GM23338 (cell line): Measurements from ENCODE around the gene GJC2. TPM values are rescaled to one million over a fixed set of nuclear protein-coding genes. Genes with fewer than 3 reads are reported as not detected.

Source experiments
- ATAC-seq: fragments of 200-7000 bp; cut with Tn5 transposase; 3 replicates; pipeline ENCODE4 v1.9.1; 2020
- DNase-seq: peaks from one replicate; pipeline ENCODE4 v3.0.0-alpha.2; 2015; ENCODE audit warnings: low spot score
- H2AFZ ChIP-seq: fragments of 200-600 bp; sonication (generic); 2 replicates; pipeline ENCODE4 v1.8.0; 2016; ENCODE audit warnings: antibody characterized with exemption, mild to moderate bottlenecking, moderate library complexity
- H3F3A ChIP-seq: fragments of 200-600 bp; sonication (generic); replicated peaks from 2 replicates; pipeline ENCODE4 v1.8.0; 2017; ENCODE audit warnings: antibody characterized with exemption, mixed run types, low read depth
- H3K27ac ChIP-seq: fragments of 200-600 bp; sonication (generic); 2 replicates; pipeline ENCODE4 v1.6.1; 2016; ENCODE audit warnings: low read depth
- H3K27me3 ChIP-seq: fragments of 200-600 bp; sonication (generic); 2 replicates; pipeline ENCODE4 v1.8.0; 2016; ENCODE audit warnings: mild to moderate bottlenecking, mixed run types, moderate library complexity; ENCODE audit not compliant: insufficient read depth
- H3K36me3 ChIP-seq: fragments of 200-600 bp; sonication (generic); 2 replicates; pipeline ENCODE4 v1.8.0; 2016; ENCODE audit warnings: mild to moderate bottlenecking; ENCODE audit not compliant: insufficient read depth
- H3K4me1 ChIP-seq: fragments of 200-600 bp; sonication (generic); 2 replicates; pipeline ENCODE4 v1.8.0; 2016; ENCODE audit warnings: mild to moderate bottlenecking, moderate library complexity; ENCODE audit not compliant: insufficient read depth
- H3K4me2 ChIP-seq: fragments of 200-600 bp; sonication (generic); 2 replicates; pipeline ENCODE4 v1.7.1; 2017; ENCODE audit warnings: mixed run types
- H3K4me3 ChIP-seq: fragments of 200-600 bp; sonication (generic); 2 replicates; pipeline ENCODE4 v1.6.1; 2016; ENCODE audit warnings: mixed run types
- H3K79me2 ChIP-seq: fragments of 200-600 bp; sonication (generic); replicated peaks from 2 replicates; pipeline ENCODE4 v1.8.0; 2017; ENCODE audit warnings: mild to moderate bottlenecking; ENCODE audit not compliant: insufficient read depth
- H3K9me2 ChIP-seq: fragments of 200-600 bp; sonication (generic); 2 replicates; pipeline ENCODE4 v1.8.0; 2017; ENCODE audit not compliant: insufficient read depth
- H4K20me1 ChIP-seq: fragments of 200-600 bp; sonication (generic); replicated peaks from 2 replicates; pipeline ENCODE4 v1.8.0; 2017; ENCODE audit warnings: mild to moderate bottlenecking; ENCODE audit not compliant: insufficient read depth
- H3K27ac Mint-ChIP-seq: 2 replicates; pipeline ENCODE4 v1.8.0; 2020; ENCODE audit warnings: inconsistent platforms, mild to moderate bottlenecking, moderate library complexity, mixed read lengths
- H3K27me3 Mint-ChIP-seq: 3 replicates; pipeline ENCODE4 v1.8.0; 2022; ENCODE audit warnings: low read depth, mild to moderate bottlenecking, moderate library complexity, mixed read lengths, inconsistent platforms; ENCODE audit not compliant: insufficient read depth, poor library complexity
- H3K36me3 Mint-ChIP-seq: 3 replicates; pipeline ENCODE4 v1.8.0; 2021; ENCODE audit warnings: low read depth, mild to moderate bottlenecking, inconsistent platforms, moderate library complexity, mixed read lengths
- H3K4me1 Mint-ChIP-seq: 3 replicates; pipeline ENCODE4 v1.8.0; 2020; ENCODE audit warnings: mild to moderate bottlenecking, inconsistent platforms, mixed read lengths
- H3K4me3 Mint-ChIP-seq: 3 replicates; pipeline ENCODE4 v1.8.0; 2021; ENCODE audit warnings: moderate library complexity, mild to moderate bottlenecking, inconsistent platforms, mixed read lengths
- H3K9me3 Mint-ChIP-seq: 3 replicates; pipeline ENCODE4 v1.8.0; 2020; ENCODE audit warnings: moderate library complexity, mild to moderate bottlenecking, inconsistent platforms, mixed read lengths
- CREB1 ChIP-seq: fragments of 250-450 bp; sonication (Bioruptor Pico); IDR thresholded peaks from 2 replicates; pipeline ENCODE4 v1.5.0; 2020; ENCODE audit warnings: low read depth, mild to moderate bottlenecking, moderate library complexity
- EZH2 ChIP-seq: fragments of 200-600 bp; sonication (generic); IDR thresholded peaks from one replicate; pipeline ENCODE4 v1.8.0; 2017; ENCODE audit warnings: antibody characterized with exemption, mild to moderate bottlenecking, low read depth; ENCODE audit not compliant: unreplicated experiment
- EZH2phosphoT487 ChIP-seq: fragments of 200-600 bp; sonication (generic); IDR thresholded peaks from one replicate; pipeline ENCODE4 v1.8.1; 2018; ENCODE audit warnings: antibody characterized with exemption; ENCODE audit not compliant: unreplicated experiment
- JUNB ChIP-seq: IDR thresholded peaks from one replicate; pipeline ENCODE4 v1.6.1; 2016; ENCODE audit warnings: antibody characterized with exemption; ENCODE audit not compliant: unreplicated experiment
- NANOG ChIP-seq: IDR thresholded peaks from 2 replicates; pipeline ENCODE4 v1.6.1; 2016; ENCODE audit warnings: antibody characterized with exemption, borderline replicate concordance
- POLR2AphosphoS5 ChIP-seq: IDR thresholded peaks from 2 replicates; pipeline ENCODE4 v1.6.1; 2016; ENCODE audit warnings: antibody characterized with exemption, low read depth
- STAT1 ChIP-seq: IDR thresholded peaks from one replicate; pipeline ENCODE4 v1.6.1; 2016; ENCODE audit warnings: antibody characterized with exemption; ENCODE audit not compliant: unreplicated experiment
- ZNF114 ChIP-seq: fragments of 250-450 bp; sonication (Bioruptor Pico); IDR thresholded peaks from 2 replicates; pipeline ENCODE4 v1.5.0; 2020; ENCODE audit warnings: mild to moderate bottlenecking, moderate library complexity
- ZNF331 ChIP-seq: fragments of 250-450 bp; sonication (Bioruptor Pico); IDR thresholded peaks from 2 replicates; pipeline ENCODE4 v1.5.0; 2020; ENCODE audit warnings: low read depth, mild to moderate bottlenecking, moderate library complexity
- polyA plus RNA-seq: library from polyadenylated mRNA; unstranded; fragments of >200 nt; fragmentation: Nextera tagmentation; extraction: Ambion mirVana; gene quantifications from 2 replicates; pipeline ENCODE4 v1.2.1, GENCODE V29; 2016
- total RNA-seq: library from RNA; depleted of rRNA; stranded (reverse); fragments of >200 nt; shearing (Covaris generic); gene quantifications from 2 replicates; pipeline ENCODE4 v1.2.3, GENCODE V29; 2014
- TF ChIP-seq, protein P1 (sequence below): fragments of 250-450 bp; sonication (Bioruptor Pico); IDR thresholded peaks from 2 replicates; pipeline ENCODE4 v1.5.0; 2020; ENCODE audit warnings: mild to moderate bottlenecking, moderate library complexity
- TF ChIP-seq, protein P2 (sequence below), 2 experiments: fragments of 200-600 bp in 1 of 2; sonication (generic) in 1 of 2; conservative IDR thresholded peaks; 2 replicates each; pipeline versions ENCODE4 v1.5.1 to v1.6.1; 2016 to 2017; ENCODE audit warnings: antibody characterized with exemption in 2 of 2, low read depth in 2 of 2, mild to moderate bottlenecking in 2 of 2, moderate library complexity in 1 of 2
- TF ChIP-seq, protein P3 (sequence below): IDR thresholded peaks from one replicate; pipeline ENCODE4 v1.6.1; 2018; ENCODE audit warnings: antibody characterized with exemption; ENCODE audit not compliant: unreplicated experiment
- TF ChIP-seq, protein P4 (sequence below): IDR thresholded peaks from 2 replicates; pipeline ENCODE4 v1.6.1; 2016; ENCODE audit warnings: antibody characterized with exemption

The GJC2 gene
- total and polyA plus RNA-seq, 2 experiments from 2014 or later = 0.15 to 1.2 TPM

DNA sequence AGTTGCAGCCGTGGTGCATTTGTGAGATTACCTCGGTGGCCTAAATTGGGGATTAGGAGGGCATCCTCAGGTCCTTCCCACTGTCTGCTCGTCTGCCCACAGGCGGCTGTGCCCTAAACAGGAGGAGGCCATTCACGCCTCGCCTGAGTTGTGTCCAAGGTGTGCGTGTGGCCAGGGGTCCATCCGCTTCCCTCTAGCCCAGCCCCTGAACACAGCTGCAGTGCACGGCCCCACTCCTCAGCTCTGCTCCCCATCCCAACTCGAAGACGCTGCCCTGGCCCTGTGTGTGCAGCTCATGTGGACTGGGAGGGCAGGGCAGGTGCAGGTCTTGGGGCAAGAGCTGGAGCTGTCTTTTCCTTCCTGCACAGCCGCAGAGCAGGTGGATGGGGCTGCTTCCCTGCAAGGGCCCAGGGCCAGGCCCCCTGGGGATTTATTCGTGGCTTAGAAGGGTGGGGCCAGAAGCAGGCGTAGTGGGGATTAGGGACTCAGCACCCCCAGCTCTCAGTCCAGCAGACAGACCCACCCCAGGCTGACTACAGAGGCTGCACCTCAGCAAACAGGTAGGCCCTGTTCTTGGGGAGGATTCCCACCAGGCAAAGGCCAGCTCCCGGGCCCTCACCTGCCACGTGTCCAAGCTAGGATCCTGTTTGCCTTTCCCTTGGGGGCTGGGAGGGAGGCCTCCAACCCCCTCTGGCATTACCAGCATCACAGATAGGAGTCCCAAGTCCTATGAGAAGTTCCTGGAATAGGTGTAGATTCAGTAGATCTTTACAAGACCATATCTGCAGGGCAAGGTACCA lies 5.3 kb upstream of the GJC2 start:
- Mint-ChIP-seq H3K9me3 (no peaks in the 10 kb centered on the region; the same call in 2 of the 3 replicates), H3K27ac (no peak overlapping the region), H3K4me1 (peaks cover 2% of the 10 kb centered on the region; the same call in 1 of the 3 replicates), H3K27me3 (peaks cover 10% of the 10 kb centered on the region), H3K4me3 (no peak overlapping the region), H3K36me3 (no peaks in the 10 kb centered on the region; the same call in 1 of the 3 replicates)
- peaks cover 5% of the 10 kb centered on the region; the same call in 1 of the 2 replicates for H3K4me1 ChIP-seq
- H4K20me1 ChIP-seq = no peaks in the 10 kb centered on the region
- no peak overlapping the region for H3K27ac ChIP-seq
- no peaks in the 10 kb centered on the region for H3K9me2 ChIP-seq
- no peak overlapping the region for H3K4me3 ChIP-seq
- peaks cover 34% of the 10 kb centered on the region for H3K79me2 ChIP-seq
- H3F3A ChIP-seq = no peaks in the 10 kb centered on the region
- no peak for DNase-seq
- no peaks in the 10 kb centered on the region for H3K27me3 ChIP-seq
- H3K4me2 ChIP-seq = no peak overlapping the region
- no peak for TF ChIP-seq EZH2
- no peak for TF ChIP-seq EZH2phosphoT487
- TF ChIP-seq, protein P1, sequence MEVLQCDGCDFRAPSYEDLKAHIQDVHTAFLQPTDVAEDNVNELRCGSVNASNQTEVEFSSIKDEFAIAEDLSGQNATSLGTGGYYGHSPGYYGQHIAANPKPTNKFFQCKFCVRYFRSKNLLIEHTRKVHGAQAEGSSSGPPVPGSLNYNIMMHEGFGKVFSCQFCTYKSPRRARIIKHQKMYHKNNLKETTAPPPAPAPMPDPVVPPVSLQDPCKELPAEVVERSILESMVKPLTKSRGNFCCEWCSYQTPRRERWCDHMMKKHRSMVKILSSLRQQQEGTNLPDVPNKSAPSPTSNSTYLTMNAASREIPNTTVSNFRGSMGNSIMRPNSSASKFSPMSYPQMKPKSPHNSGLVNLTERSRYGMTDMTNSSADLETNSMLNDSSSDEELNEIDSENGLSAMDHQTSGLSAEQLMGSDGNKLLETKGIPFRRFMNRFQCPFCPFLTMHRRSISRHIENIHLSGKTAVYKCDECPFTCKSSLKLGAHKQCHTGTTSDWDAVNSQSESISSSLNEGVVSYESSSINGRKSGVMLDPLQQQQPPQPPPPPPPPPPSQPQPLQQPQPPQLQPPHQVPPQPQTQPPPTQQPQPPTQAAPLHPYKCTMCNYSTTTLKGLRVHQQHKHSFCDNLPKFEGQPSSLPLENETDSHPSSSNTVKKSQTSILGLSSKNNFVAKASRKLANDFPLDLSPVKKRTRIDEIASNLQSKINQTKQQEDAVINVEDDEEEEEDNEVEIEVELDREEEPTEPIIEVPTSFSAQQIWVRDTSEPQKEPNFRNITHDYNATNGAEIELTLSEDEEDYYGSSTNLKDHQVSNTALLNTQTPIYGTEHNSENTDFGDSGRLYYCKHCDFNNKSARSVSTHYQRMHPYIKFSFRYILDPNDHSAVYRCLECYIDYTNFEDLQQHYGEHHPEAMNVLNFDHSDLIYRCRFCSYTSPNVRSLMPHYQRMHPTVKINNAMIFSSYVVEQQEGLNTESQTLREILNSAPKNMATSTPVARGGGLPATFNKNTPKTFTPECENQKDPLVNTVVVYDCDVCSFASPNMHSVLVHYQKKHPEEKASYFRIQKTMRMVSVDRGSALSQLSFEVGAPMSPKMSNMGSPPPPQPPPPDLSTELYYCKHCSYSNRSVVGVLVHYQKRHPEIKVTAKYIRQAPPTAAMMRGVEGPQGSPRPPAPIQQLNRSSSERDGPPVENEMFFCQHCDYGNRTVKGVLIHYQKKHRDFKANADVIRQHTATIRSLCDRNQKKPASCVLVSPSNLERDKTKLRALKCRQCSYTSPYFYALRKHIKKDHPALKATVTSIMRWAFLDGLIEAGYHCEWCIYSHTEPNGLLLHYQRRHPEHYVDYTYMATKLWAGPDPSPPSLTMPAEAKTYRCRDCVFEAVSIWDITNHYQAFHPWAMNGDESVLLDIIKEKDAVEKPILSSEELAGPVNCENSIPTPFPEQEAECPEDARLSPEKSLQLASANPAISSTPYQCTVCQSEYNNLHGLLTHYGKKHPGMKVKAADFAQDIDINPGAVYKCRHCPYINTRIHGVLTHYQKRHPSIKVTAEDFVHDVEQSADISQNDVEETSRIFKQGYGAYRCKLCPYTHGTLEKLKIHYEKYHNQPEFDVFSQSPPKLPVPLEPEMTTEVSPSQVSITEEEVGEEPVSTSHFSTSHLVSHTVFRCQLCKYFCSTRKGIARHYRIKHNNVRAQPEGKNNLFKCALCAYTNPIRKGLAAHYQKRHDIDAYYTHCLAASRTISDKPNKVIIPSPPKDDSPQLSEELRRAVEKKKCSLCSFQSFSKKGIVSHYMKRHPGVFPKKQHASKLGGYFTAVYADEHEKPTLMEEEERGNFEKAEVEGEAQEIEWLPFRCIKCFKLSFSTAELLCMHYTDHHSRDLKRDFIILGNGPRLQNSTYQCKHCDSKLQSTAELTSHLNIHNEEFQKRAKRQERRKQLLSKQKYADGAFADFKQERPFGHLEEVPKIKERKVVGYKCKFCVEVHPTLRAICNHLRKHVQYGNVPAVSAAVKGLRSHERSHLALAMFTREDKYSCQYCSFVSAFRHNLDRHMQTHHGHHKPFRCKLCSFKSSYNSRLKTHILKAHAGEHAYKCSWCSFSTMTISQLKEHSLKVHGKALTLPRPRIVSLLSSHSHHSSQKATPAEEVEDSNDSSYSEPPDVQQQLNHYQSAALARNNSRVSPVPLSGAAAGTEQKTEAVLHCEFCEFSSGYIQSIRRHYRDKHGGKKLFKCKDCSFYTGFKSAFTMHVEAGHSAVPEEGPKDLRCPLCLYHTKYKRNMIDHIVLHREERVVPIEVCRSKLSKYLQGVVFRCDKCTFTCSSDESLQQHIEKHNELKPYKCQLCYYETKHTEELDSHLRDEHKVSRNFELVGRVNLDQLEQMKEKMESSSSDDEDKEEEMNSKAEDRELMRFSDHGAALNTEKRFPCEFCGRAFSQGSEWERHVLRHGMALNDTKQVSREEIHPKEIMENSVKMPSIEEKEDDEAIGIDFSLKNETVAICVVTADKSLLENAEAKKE (CRISPR knock-in tag) = no peak
- TF ChIP-seq POLR2AphosphoS5 = no peak
- TF ChIP-seq STAT1 = no peak
- no peak for TF ChIP-seq ZNF331
- no peak for TF ChIP-seq ZNF114 (CRISPR knock-in tag)
- TF ChIP-seq, protein P2, sequence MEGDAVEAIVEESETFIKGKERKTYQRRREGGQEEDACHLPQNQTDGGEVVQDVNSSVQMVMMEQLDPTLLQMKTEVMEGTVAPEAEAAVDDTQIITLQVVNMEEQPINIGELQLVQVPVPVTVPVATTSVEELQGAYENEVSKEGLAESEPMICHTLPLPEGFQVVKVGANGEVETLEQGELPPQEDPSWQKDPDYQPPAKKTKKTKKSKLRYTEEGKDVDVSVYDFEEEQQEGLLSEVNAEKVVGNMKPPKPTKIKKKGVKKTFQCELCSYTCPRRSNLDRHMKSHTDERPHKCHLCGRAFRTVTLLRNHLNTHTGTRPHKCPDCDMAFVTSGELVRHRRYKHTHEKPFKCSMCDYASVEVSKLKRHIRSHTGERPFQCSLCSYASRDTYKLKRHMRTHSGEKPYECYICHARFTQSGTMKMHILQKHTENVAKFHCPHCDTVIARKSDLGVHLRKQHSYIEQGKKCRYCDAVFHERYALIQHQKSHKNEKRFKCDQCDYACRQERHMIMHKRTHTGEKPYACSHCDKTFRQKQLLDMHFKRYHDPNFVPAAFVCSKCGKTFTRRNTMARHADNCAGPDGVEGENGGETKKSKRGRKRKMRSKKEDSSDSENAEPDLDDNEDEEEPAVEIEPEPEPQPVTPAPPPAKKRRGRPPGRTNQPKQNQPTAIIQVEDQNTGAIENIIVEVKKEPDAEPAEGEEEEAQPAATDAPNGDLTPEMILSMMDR (conservative IDR thresholded peaks at IDR 0.05; ENCODE audit: low read depth in 2 of 2) = no peak
- TF ChIP-seq, protein P3, sequence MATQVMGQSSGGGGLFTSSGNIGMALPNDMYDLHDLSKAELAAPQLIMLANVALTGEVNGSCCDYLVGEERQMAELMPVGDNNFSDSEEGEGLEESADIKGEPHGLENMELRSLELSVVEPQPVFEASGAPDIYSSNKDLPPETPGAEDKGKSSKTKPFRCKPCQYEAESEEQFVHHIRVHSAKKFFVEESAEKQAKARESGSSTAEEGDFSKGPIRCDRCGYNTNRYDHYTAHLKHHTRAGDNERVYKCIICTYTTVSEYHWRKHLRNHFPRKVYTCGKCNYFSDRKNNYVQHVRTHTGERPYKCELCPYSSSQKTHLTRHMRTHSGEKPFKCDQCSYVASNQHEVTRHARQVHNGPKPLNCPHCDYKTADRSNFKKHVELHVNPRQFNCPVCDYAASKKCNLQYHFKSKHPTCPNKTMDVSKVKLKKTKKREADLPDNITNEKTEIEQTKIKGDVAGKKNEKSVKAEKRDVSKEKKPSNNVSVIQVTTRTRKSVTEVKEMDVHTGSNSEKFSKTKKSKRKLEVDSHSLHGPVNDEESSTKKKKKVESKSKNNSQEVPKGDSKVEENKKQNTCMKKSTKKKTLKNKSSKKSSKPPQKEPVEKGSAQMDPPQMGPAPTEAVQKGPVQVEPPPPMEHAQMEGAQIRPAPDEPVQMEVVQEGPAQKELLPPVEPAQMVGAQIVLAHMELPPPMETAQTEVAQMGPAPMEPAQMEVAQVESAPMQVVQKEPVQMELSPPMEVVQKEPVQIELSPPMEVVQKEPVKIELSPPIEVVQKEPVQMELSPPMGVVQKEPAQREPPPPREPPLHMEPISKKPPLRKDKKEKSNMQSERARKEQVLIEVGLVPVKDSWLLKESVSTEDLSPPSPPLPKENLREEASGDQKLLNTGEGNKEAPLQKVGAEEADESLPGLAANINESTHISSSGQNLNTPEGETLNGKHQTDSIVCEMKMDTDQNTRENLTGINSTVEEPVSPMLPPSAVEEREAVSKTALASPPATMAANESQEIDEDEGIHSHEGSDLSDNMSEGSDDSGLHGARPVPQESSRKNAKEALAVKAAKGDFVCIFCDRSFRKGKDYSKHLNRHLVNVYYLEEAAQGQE = no peak
- TF ChIP-seq JUNB = no peak
- no peak for TF ChIP-seq CREB1
- TF ChIP-seq, protein P4, sequence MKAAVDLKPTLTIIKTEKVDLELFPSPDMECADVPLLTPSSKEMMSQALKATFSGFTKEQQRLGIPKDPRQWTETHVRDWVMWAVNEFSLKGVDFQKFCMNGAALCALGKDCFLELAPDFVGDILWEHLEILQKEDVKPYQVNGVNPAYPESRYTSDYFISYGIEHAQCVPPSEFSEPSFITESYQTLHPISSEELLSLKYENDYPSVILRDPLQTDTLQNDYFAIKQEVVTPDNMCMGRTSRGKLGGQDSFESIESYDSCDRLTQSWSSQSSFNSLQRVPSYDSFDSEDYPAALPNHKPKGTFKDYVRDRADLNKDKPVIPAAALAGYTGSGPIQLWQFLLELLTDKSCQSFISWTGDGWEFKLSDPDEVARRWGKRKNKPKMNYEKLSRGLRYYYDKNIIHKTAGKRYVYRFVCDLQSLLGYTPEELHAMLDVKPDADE = no peak
- no peak for TF ChIP-seq NANOG
- H2AFZ ChIP-seq = no peak overlapping the region
- no peak for ATAC-seq
- no peaks in the 10 kb centered on the region for H3K36me3 ChIP-seq
